CD4-positive, alpha-beta memory T cell (primary cell): Measurements from ENCODE around the gene CD2AP. TPM values are rescaled to one million over a fixed set of nuclear protein-coding genes. Genes with fewer than 3 reads are reported as not detected.

ENCODE experiments used
- CTCF ChIA-PET: fragments of 350-600 bp; sonication (Branson Sonifier 250); formaldehyde crosslinking; loops from one replicate; lab custom pipeline; 2021; ENCODE audit warnings: inconsistent platforms; ENCODE audit not compliant: partially characterized antibody; lab: Charles Lee
- POLR2A ChIA-PET: fragments of 350-600 bp; sonication (Branson Sonifier 250); formaldehyde crosslinking; loops from one replicate; lab custom pipeline; 2021; ENCODE audit not compliant: partially characterized antibody; lab: Charles Lee
- DNase-seq, 5 donors: peaks; one replicate each; pipeline versions ENCODE4 v3.0.0 to v3.0.0-alpha.2; 2020 to 2022; ENCODE audit warnings: mixed read lengths in 1 of 5
- H3K27ac ChIP-seq: one replicate; pipeline ENCODE4 v1.7.0; 2013; ENCODE audit warnings: low read depth, low read length
- H3K27me3 ChIP-seq: 2 replicates; pipeline ENCODE4 v1.7.0; 2013; ENCODE audit warnings: mild to moderate bottlenecking, low read length, moderate library complexity; ENCODE audit not compliant: insufficient read depth
- H3K36me3 ChIP-seq: 2 replicates; pipeline ENCODE4 v1.7.0; 2013; ENCODE audit warnings: mild to moderate bottlenecking, low read length, moderate library complexity; ENCODE audit not compliant: insufficient read depth
- H3K4me1 ChIP-seq: 2 replicates; pipeline ENCODE4 v1.7.0; 2013; ENCODE audit warnings: mild to moderate bottlenecking, low read length, moderate library complexity; ENCODE audit not compliant: insufficient read depth
- H3K4me3 ChIP-seq, 2 donors: one replicate each; pipeline ENCODE4 v1.7.0; 2013; ENCODE audit warnings: low read length in 2 of 2, mild to moderate bottlenecking in 1 of 2
- H3K9me3 ChIP-seq, 2 donors: one replicate each; pipeline ENCODE4 v1.7.0; 2013; ENCODE audit warnings: low read length in 2 of 2, control low read depth in 1 of 2; ENCODE audit not compliant: control insufficient read depth in 1 of 2
- H3K27ac Mint-ChIP-seq, 7 donors: one replicate each; pipeline ENCODE4 v1.8.0; 2020 to 2021; ENCODE audit warnings: mixed read lengths in 7 of 7, mild to moderate bottlenecking in 6 of 7, inconsistent platforms in 3 of 7, moderate library complexity in 3 of 7
- H3K27me3 Mint-ChIP-seq, 2 donors: one replicate each; pipeline ENCODE4 v1.8.0; 2020 to 2021; ENCODE audit warnings: mixed read lengths in 2 of 2
- H3K36me3 Mint-ChIP-seq, 2 donors: one replicate each; pipeline ENCODE4 v1.8.0; 2020 to 2021; ENCODE audit warnings: mixed read lengths in 2 of 2, inconsistent platforms in 1 of 2, mild to moderate bottlenecking in 1 of 2
- H3K4me1 Mint-ChIP-seq, 4 donors: one replicate each; pipeline ENCODE4 v1.8.0; 2020 to 2021; ENCODE audit warnings: mixed read lengths in 4 of 4, mild to moderate bottlenecking in 1 of 4
- H3K4me3 Mint-ChIP-seq, 8 donors: one replicate each; pipeline ENCODE4 v1.8.0; 2020 to 2021; ENCODE audit warnings: mixed read lengths in 8 of 8, mild to moderate bottlenecking in 7 of 8, moderate library complexity in 6 of 8, inconsistent platforms in 3 of 8
- H3K9me3 Mint-ChIP-seq, 8 donors: one replicate each; pipeline ENCODE4 v1.8.0; 2020 to 2021; ENCODE audit warnings: mixed read lengths in 8 of 8, mild to moderate bottlenecking in 5 of 8, inconsistent platforms in 3 of 8, moderate library complexity in 1 of 8
- intact Hi-C: fragments of 100-400 bp; cut with micrococcal nuclease; formaldehyde crosslinking; loops from one replicate; pipeline ENCODE4 v1.15.1; 2023
- polyA plus RNA-seq, 2 donors: library from polyadenylated mRNA; unstranded; fragments of 300-500 nt; fragmentation: Illumina TruSeq; gene quantifications; one replicate each; pipeline ENCODE4 v1.2.3, GENCODE V29; 2021
- total RNA-seq, 2 experiments: library from RNA; stranded (reverse); gene quantifications; one replicate each; pipeline ENCODE4 v1.2.3, GENCODE V29; 2021

Gene CD2AP
- total and polyA plus RNA-seq, 4 experiments from 2014 or later = 3.5 to 25.8 (median 17.1) TPM

DNA sequence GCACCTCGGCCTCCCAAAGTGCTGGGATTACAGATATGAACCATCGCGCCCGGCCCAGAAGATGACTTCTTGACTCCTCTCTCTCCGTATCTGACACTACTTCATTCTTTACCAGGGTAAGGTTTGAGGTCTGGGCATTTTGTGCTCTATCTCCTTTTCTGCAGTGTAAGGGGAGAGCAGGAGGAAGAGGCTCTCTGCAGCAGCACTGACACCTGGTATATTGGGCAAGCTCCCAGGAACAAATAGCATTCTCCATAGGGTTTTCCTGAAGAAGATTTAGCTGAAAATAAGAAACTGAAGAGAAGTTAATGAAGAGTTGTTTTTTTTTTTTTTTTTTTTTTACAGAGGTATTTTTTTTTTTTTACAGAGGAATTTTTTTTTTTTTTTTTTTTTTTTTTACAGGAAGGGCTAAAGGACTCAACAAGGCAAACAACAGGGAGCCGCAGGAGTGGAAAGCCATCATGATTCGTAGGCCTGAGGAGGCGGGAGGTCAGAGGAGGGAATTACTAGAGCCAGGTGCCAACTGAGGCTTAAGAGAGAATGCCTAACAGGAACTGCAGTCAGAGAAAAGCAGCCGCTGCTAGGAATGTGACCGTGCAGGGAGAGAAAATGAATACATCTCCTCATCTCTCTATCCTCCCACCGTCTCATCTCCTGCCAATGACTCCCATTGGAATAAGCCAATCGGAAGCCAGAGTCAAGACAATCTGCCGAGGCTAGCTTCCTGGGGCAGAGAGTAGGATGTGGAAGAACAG, 186.1 kb downstream of the CD2AP start:
- no peak overlapping the region for H3K27ac Mint-ChIP-seq
- H3K27me3 ChIP-seq = peaks cover 4% of the 10 kb centered on the region
- no peaks in the 10 kb centered on the region for H3K4me1 Mint-ChIP-seq
- POLR2A ChIA-PET = no interaction called here
- H3K9me3 Mint-ChIP-seq = peaks cover 0 to 2% (median 0%) of the 10 kb centered on the region in 8 donors
- no peaks in the 10 kb centered on the region for H3K36me3 Mint-ChIP-seq
- no peaks in the 10 kb centered on the region for H3K9me3 ChIP-seq
- intact Hi-C loops = no loop called here
- no peaks in the 10 kb centered on the region for H3K4me1 ChIP-seq
- CTCF ChIA-PET = interaction anchor here (1.2 kb wide), 1 partner anchor 12 kb away, joined by 3 read pairs; no protein-coding TSS in a partner anchor
- no peak overlapping the region for H3K4me3 Mint-ChIP-seq
- peaks cover 18 to 23% of the 10 kb centered on the region in 2 donors for H3K27me3 Mint-ChIP-seq
- no peak overlapping the region for H3K4me3 ChIP-seq
- H3K27ac ChIP-seq = no peak overlapping the region
- no peaks in the 10 kb centered on the region for H3K36me3 ChIP-seq
- no peak for DNase-seq

GRCh38 chr6:47665112-47665511, 187.5 kb downstream of the CD2AP start:
- Histone ChIP-seq H3K36me3 (no peaks in the 10 kb centered on the region), H3K27ac (no peak overlapping the region), H3K4me3 (no peak overlapping the region), H3K27me3 (no peaks in the 10 kb centered on the region), H3K9me3 (no peaks in the 10 kb centered on the region), H3K4me1 (no peaks in the 10 kb centered on the region)
- DNase-seq = no peak
- CTCF ChIA-PET = no interaction called here
- Mint-ChIP-seq H3K4me3 (no peak overlapping the region), H3K4me1 (no peaks in the 10 kb centered on the region), H3K27me3 (peaks cover 27 to 29% of the 10 kb centered on the region in 2 donors), H3K9me3 (no peaks in the 10 kb centered on the region), H3K36me3 (no peaks in the 10 kb centered on the region), H3K27ac (no peak overlapping the region)
- intact Hi-C loops = no loop called here
- POLR2A ChIA-PET = no interaction called here

DNA sequence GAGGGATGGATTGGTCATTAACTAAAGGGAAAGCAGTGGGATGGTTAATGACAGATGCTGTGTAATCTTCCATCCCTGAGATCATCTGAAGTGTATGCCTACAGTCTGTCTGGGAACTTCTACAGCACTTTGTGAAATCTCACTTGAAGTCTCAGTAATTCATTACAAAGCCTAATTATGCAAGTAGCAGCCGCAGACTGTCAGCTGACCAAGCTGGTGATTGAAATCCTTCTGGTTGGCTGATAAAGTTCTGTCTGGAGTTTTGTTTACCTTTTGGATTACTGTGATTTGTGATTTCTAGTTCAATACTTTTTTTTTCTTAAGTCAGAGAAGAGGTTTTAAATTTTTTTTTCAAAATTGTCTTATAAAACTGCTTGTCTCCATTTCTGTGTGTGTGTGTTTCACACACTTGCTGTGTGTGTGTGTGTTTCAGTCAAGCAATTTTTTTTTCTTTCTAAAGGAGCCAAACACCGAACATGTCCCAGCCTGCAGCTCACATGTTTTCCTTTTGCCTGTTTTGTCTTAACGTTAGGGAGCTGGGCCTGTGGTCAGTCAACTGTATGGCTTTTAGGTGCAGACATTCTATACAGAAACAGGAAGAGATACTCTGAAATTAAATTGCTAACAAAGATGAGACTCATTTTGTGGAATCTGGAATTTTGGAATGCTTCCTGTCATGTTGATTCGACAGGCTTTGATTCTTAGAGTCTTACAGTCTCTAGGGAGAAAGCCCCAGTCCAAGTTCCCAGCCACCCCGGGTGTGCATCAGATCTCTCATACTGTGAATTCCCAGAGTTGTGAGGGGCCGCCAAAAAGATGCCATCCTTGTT, 192.3 kb downstream of the CD2AP start:
- Histone ChIP-seq H3K9me3 (no peaks in the 10 kb centered on the region), H3K36me3 (no peaks in the 10 kb centered on the region), H3K27me3 (no peaks in the 10 kb centered on the region), H3K4me1 (no peaks in the 10 kb centered on the region), H3K27ac (no peak overlapping the region), H3K4me3 (no peak overlapping the region)
- intact Hi-C loops = no loop called here
- H3K4me1 Mint-ChIP-seq = no peaks in the 10 kb centered on the region
- H3K4me3 Mint-ChIP-seq = no peak overlapping the region
- no peak overlapping the region for H3K27ac Mint-ChIP-seq
- no peaks in the 10 kb centered on the region for H3K36me3 Mint-ChIP-seq
- CTCF ChIA-PET = interaction anchor here (0.9 kb wide), 1 partner anchor 38 kb away, joined by 3 read pairs; no protein-coding TSS in a partner anchor
- H3K9me3 Mint-ChIP-seq = no peaks in the 10 kb centered on the region
- no peak for DNase-seq
- POLR2A ChIA-PET = no interaction called here
- H3K27me3 Mint-ChIP-seq = peaks cover 16 to 26% of the 10 kb centered on the region in 2 donors

- no peak overlapping the region for H3K27ac ChIP-seq
- H3K36me3 Mint-ChIP-seq = no peaks in the 10 kb centered on the region
- no peak overlapping the region for H3K27ac Mint-ChIP-seq
- H3K27me3 ChIP-seq = no peaks in the 10 kb centered on the region
- no peaks in the 10 kb centered on the region for H3K4me1 Mint-ChIP-seq
- DNase-seq = no peak
- intact Hi-C loops = no loop called here
- no peaks in the 10 kb centered on the region for H3K9me3 Mint-ChIP-seq
- no peaks in the 10 kb centered on the region for H3K4me1 ChIP-seq
- no peaks in the 10 kb centered on the region for H3K36me3 ChIP-seq
- no peak overlapping the region for H3K4me3 Mint-ChIP-seq
- H3K4me3 ChIP-seq = no peak overlapping the region
- ChIA-PET CTCF (no interaction called here), POLR2A (no interaction called here)
- peaks cover 16 to 28% of the 10 kb centered on the region in 2 donors for H3K27me3 Mint-ChIP-seq
- H3K9me3 ChIP-seq = no peaks in the 10 kb centered on the region
Observed at GRCh38 chr6:47670851-47671250, 193.3 kb downstream of the CD2AP start.

DNA sequence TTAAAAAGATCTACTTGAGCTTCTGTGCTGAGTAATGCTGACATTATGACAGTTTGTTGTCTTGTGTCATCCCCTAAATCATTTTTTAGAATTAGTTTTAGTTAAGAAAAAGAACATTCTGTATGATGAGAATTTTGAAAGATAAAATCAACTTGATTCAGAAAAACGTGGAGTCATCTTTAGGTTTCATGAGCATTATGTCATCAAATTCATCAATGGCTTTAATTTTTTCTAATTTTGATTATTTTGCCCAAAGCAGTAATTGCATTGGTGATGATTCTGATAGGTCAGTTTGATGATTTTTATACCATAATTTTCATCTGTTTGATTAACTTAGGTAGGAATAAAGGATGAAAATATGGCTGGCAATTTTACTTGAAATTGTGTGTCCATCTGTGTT, 194.2 kb downstream of the CD2AP start:
- Mint-ChIP-seq H3K36me3 (no peaks in the 10 kb centered on the region), H3K9me3 (no peaks in the 10 kb centered on the region), H3K4me3 (no peak overlapping the region), H3K4me1 (no peaks in the 10 kb centered on the region), H3K27me3 (peaks cover 14 to 24% of the 10 kb centered on the region in 2 donors), H3K27ac (no peak overlapping the region)
- CTCF ChIA-PET = interaction anchor here (0.9 kb wide), 1 partner anchor 12 kb away, joined by 4 read pairs; no protein-coding TSS in a partner anchor
- no peak overlapping the region for H3K4me3 ChIP-seq
- POLR2A ChIA-PET = no interaction called here
- no peak for DNase-seq
- H3K27ac ChIP-seq = no peak overlapping the region
- no peaks in the 10 kb centered on the region for H3K9me3 ChIP-seq
- no peaks in the 10 kb centered on the region for H3K27me3 ChIP-seq
- intact Hi-C loops = no loop called here
- no peaks in the 10 kb centered on the region for H3K36me3 ChIP-seq
- H3K4me1 ChIP-seq = no peaks in the 10 kb centered on the region

GRCh38 chr6:47672816-47673215, 195.2 kb downstream of the CD2AP start:
- no peaks in the 10 kb centered on the region for H3K4me1 ChIP-seq
- peaks cover 14 to 19% of the 10 kb centered on the region in 2 donors for H3K27me3 Mint-ChIP-seq
- no peak for DNase-seq
- no peak overlapping the region for H3K4me3 Mint-ChIP-seq
- CTCF ChIA-PET = no interaction called here
- no peaks in the 10 kb centered on the region for H3K4me1 Mint-ChIP-seq
- H3K36me3 ChIP-seq = no peaks in the 10 kb centered on the region
- no peaks in the 10 kb centered on the region for H3K9me3 Mint-ChIP-seq
- no peaks in the 10 kb centered on the region for H3K36me3 Mint-ChIP-seq
- POLR2A ChIA-PET = no interaction called here
- no peak overlapping the region for H3K27ac ChIP-seq
- H3K27ac Mint-ChIP-seq = no peak overlapping the region
- H3K9me3 ChIP-seq = no peaks in the 10 kb centered on the region
- H3K4me3 ChIP-seq = no peak overlapping the region
- intact Hi-C loops = no loop called here
- H3K27me3 ChIP-seq = no peaks in the 10 kb centered on the region

GRCh38 chr6:47674673-47675072, 197.1 kb downstream of the CD2AP start:
- Mint-ChIP-seq H3K9me3 (no peaks in the 10 kb centered on the region), H3K4me1 (no peaks in the 10 kb centered on the region), H3K36me3 (no peaks in the 10 kb centered on the region), H3K27ac (no peak overlapping the region), H3K4me3 (no peak overlapping the region), H3K27me3 (peaks cover 4 to 10% of the 10 kb centered on the region in 2 donors)
- H3K36me3 ChIP-seq = no peaks in the 10 kb centered on the region
- CTCF ChIA-PET = no interaction called here
- POLR2A ChIA-PET = no interaction called here
- H3K27ac ChIP-seq = no peak overlapping the region
- no peak overlapping the region for H3K4me3 ChIP-seq
- DNase-seq = no peak
- H3K9me3 ChIP-seq = no peaks in the 10 kb centered on the region
- intact Hi-C loops = no loop called here
- no peaks in the 10 kb centered on the region for H3K4me1 ChIP-seq
- H3K27me3 ChIP-seq = no peaks in the 10 kb centered on the region
